Kidney epithelial cell (primary cell): ENCODE data around the gene NR4A3. TPM values are rescaled to one million over a fixed set of nuclear protein-coding genes. Genes with fewer than 3 reads are reported as not detected.
A peak's percentile ranks its signal among the peaks of the same experiment; 100 is the strongest.

Experiments used
- DNase-seq: peaks from one replicate; pipeline ENCODE4 v3.0.0-alpha.2; 2010; ENCODE audit warnings: low read depth
- H3K27me3 ChIP-seq: 2 replicates; pipeline ENCODE4 v1.6.0; 2011; ENCODE audit warnings: low read length; ENCODE audit not compliant: control insufficient read depth, insufficient read depth
- H3K36me3 ChIP-seq: 2 replicates; pipeline ENCODE4 v1.5.1; 2011; ENCODE audit warnings: low read length; ENCODE audit not compliant: control insufficient read depth, insufficient read depth
- H3K4me3 ChIP-seq: 2 replicates; pipeline ENCODE4 v1.5.1; 2011; ENCODE audit warnings: low read depth, mild to moderate bottlenecking, control low read depth, low read length
- CTCF ChIP-seq: IDR thresholded peaks from 2 replicates; pipeline ENCODE4 v1.5.1; 2011; ENCODE audit warnings: mild to moderate bottlenecking, moderate library complexity, low read length, control low read depth, inconsistent platforms; ENCODE audit not compliant: insufficient read depth, poor library complexity, severe bottlenecking
- total RNA-seq: library from RNA; depleted of rRNA; stranded (reverse); fragments of >200 nt; gene quantifications from 2 replicates; pipeline ENCODE4 v1.2.3, GENCODE V29; 2015

NR4A3 gene
- total RNA-seq, 1 donor from 2014 or later = 0.50 TPM

- Histone ChIP-seq H3K36me3 (no peaks in the 10 kb centered on the region), H3K27me3 (no peaks in the 10 kb centered on the region), H3K4me3 (no peak overlapping the region)
- no peak for DNase-seq
- TF ChIP-seq CTCF = no peak
These were observed 5.3 kb upstream of the NR4A3 start for GRCh38 chr9:99816392-99816791.

GRCh38 chr9:99818500-99818899 is 3.2 kb upstream of the NR4A3 start:
- no peak for TF ChIP-seq CTCF

DNA sequence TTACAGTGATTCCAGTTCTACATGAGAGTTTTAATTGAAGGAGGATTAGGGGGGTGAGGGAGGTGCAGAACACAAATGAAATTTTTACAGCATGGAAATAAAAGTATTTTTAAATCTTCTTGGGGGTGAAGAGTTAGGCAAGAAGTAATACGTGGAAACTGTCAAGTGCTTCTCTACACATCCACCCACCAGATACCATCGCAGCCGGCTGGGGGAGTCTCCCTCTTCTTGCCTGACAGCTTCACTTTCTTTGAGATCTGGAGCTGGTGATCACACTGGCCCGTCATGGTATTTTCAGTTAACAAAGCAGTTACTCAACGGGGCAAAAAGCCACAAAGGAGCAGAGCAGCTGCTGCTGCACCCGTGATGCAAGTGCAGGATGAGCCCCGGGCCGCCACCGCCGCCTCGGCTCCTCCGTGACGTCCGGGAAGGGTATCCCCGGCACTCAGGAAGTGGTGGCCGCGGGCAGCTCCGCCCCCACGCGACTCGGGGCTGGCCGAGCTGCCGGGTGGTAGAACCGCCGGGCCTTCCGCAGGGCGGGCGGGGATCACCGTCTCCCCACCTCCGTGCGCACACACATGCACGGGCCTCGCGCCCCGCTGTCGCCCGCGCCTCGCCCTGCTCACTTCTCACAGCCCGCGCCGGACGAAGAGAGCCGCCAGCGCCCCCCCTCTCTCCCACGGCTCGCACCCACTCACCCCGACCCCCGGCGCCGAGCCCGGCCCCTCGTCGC is 2.4 kb upstream of the NR4A3 start:
- peaks cover 6% of the 10 kb centered on the region for H3K27me3 ChIP-seq
- TF ChIP-seq CTCF = no peak
- H3K36me3 ChIP-seq = no peaks in the 10 kb centered on the region
- DNase-seq = peak; percentile 49
- H3K4me3 ChIP-seq = peak overlapping the region; percentile 79

More at GRCh38 chr9:99818500-99818899, 3.2 kb upstream of the NR4A3 start:
- H3K4me3 ChIP-seq = peak overlapping the region; percentile 79
- DNase-seq = no peak
- no peaks in the 10 kb centered on the region for H3K36me3 ChIP-seq
- H3K27me3 ChIP-seq = no peaks in the 10 kb centered on the region

- TF ChIP-seq CTCF = peak; percentile 3
- DNase-seq = peak; percentile 37
- peaks cover 13% of the 10 kb centered on the region for H3K27me3 ChIP-seq
These were observed 1.6 kb upstream of the NR4A3 start for GRCh38 chr9:99819856-99820684.

DNA sequence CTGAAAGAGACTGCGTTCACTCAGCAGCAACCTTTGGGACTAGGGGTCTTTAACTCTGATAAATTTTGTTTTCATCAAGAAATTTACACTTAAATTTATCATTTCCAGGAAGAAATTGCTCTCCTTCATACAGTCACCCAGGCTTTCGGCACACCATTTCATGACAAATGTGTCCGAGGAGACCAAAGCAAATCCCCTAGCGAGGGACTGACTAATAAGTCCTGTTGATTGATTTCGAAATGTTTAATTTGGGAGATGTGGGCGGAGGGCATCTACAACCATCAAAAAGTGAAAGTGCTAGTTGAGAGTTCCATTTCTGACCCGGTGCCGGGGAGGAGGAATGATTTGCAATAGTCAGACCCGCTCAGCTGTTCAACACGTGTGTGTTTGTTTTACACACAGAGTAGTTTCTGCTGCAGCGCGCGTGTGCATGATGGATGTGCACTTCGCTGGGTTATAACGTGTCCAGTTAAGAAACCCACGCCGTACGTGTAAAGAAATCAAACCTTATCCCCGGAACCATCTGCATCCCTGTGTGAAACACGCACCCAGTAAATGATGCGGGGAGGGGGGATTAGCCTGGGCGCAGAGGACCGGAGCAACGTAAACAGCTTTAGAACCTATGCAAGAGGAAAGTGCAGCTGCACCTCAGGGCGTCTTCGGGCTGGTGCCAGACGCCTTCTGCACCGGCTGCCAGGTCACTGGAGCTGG is 845 bp upstream of the NR4A3 start:
- H3K27me3 ChIP-seq = peaks cover 21% of the 10 kb centered on the region
- H3K4me3 ChIP-seq = peak overlapping the region; percentile 79
- no peaks in the 10 kb centered on the region for H3K36me3 ChIP-seq
- no peak for TF ChIP-seq CTCF
- no peak for DNase-seq

More at GRCh38 chr9:99819856-99820684, 1.6 kb upstream of the NR4A3 start:
- Histone ChIP-seq H3K4me3 (peak overlapping the region; percentile 79), H3K36me3 (no peaks in the 10 kb centered on the region)
